Measurements from ENCODE around the gene UGT1A5. TPM values are rescaled to one million over a fixed set of nuclear protein-coding genes. Genes with fewer than 3 reads are reported as not detected.
A peak's percentile ranks its signal among the peaks of the same experiment; 100 is the strongest.

UGT1A5 gene
- total RNA-seq, 1 donor from 2014 or later, result not detected

DNA sequence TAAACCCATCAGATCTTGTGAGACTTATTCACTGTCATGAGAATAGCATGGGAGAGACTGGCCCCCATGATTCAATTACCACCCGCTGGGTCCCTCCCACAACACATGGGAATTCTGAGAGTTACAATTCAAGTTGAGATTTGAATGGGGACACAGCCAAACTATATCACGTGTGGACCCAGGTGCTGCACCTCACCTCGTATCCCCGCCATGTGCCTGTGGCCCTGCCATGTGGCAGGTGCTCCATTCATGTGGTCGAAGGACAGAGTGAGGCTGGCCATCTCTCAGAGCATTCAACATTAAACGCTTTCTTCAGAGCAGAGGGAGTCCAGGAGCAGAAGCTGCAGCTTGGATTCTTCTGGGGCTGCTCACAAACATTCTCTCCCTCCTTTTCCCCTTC lies 97.7 kb downstream of the UGT1A5 start:
- no peaks in the 10 kb centered on the region for H3K4me1 Mint-ChIP-seq
- H3K27me3 Mint-ChIP-seq (ENCODE audit: low read depth), result peaks cover 39% of the 10 kb centered on the region
- no peak for DNase-seq (ENCODE audit: low spot score in 2 of 2, unreplicated experiment in 2 of 2)
- H3K4me3 Mint-ChIP-seq, result no peak overlapping the region
- peaks cover 3% of the 10 kb centered on the region for H3K36me3 Mint-ChIP-seq
- TF ChIP-seq, protein P1, sequence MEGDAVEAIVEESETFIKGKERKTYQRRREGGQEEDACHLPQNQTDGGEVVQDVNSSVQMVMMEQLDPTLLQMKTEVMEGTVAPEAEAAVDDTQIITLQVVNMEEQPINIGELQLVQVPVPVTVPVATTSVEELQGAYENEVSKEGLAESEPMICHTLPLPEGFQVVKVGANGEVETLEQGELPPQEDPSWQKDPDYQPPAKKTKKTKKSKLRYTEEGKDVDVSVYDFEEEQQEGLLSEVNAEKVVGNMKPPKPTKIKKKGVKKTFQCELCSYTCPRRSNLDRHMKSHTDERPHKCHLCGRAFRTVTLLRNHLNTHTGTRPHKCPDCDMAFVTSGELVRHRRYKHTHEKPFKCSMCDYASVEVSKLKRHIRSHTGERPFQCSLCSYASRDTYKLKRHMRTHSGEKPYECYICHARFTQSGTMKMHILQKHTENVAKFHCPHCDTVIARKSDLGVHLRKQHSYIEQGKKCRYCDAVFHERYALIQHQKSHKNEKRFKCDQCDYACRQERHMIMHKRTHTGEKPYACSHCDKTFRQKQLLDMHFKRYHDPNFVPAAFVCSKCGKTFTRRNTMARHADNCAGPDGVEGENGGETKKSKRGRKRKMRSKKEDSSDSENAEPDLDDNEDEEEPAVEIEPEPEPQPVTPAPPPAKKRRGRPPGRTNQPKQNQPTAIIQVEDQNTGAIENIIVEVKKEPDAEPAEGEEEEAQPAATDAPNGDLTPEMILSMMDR (IDR thresholded peaks at IDR 0.05; ENCODE audit: unreplicated experiment), result no peak
- no peak overlapping the region for H3K27ac Mint-ChIP-seq
- peaks cover 3% of the 10 kb centered on the region for H3K9me3 Mint-ChIP-seq

DNA sequence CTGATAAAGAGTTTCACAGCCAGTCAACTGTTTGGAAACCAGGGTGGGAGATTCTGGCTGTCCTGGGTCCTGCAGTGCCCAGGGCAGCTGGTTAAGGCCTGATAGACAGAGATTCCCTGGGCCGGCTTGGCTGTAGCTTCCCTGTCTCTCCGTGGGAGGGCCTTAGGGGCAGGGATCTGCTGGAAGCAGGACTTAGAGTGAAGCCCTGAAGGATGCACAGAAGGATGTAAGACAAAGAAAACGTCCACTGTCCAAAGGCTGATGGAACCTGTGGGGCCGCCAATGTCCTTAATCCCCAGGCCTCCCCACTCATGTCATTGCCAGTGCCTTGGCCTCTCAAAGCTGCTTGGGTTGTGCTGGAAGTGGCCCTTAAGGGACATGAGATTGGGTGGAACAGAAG lies 98.4 kb downstream of the UGT1A5 start:
- DNase-seq (ENCODE audit: low spot score in 2 of 2, unreplicated experiment in 2 of 2), result peak in 1 of 2 experiments; percentile 17
- peaks cover 3% of the 10 kb centered on the region for H3K36me3 Mint-ChIP-seq
- peaks cover 3% of the 10 kb centered on the region for H3K4me1 Mint-ChIP-seq
- H3K4me3 Mint-ChIP-seq, result no peak overlapping the region
- H3K27ac Mint-ChIP-seq, result no peak overlapping the region
- peaks cover 10% of the 10 kb centered on the region for H3K9me3 Mint-ChIP-seq
- TF ChIP-seq, protein P1 (IDR thresholded peaks at IDR 0.05; ENCODE audit: unreplicated experiment), result no peak
- peaks cover 34% of the 10 kb centered on the region for H3K27me3 Mint-ChIP-seq (ENCODE audit: low read depth)

DNA sequence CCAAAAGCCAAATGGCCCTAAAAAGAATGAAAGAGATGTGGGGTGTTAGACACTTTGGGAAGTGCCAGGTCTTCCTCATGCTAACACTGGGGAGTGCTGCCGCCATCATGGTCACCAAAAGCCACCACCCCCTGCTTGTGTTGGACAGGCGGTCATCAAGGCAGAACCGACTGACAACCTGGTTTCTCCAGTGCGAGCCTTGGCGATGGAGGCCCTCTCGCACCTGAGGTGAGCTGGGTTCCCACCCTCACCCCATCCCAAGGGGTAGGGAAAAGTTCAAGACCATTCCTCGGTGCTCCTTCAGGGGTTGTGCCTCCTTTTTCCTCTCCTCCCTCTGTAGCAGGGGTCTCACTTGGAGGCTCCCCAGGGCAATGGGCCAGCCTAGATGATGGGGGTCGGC lies 99.0 kb downstream of the UGT1A5 start:
- TF ChIP-seq, protein P1 (IDR thresholded peaks at IDR 0.05; ENCODE audit: unreplicated experiment), result no peak
- Mint-ChIP-seq H3K27me3 (ENCODE audit: low read depth) (peaks cover 31% of the 10 kb centered on the region), H3K36me3 (peaks cover 3% of the 10 kb centered on the region), H3K9me3 (peaks cover 15% of the 10 kb centered on the region), H3K4me3 (no peak overlapping the region), H3K27ac (no peak overlapping the region), H3K4me1 (peaks cover 10% of the 10 kb centered on the region)
- DNase-seq (ENCODE audit: low spot score in 2 of 2, unreplicated experiment in 2 of 2), result peak; percentile 7 to 30

DNA sequence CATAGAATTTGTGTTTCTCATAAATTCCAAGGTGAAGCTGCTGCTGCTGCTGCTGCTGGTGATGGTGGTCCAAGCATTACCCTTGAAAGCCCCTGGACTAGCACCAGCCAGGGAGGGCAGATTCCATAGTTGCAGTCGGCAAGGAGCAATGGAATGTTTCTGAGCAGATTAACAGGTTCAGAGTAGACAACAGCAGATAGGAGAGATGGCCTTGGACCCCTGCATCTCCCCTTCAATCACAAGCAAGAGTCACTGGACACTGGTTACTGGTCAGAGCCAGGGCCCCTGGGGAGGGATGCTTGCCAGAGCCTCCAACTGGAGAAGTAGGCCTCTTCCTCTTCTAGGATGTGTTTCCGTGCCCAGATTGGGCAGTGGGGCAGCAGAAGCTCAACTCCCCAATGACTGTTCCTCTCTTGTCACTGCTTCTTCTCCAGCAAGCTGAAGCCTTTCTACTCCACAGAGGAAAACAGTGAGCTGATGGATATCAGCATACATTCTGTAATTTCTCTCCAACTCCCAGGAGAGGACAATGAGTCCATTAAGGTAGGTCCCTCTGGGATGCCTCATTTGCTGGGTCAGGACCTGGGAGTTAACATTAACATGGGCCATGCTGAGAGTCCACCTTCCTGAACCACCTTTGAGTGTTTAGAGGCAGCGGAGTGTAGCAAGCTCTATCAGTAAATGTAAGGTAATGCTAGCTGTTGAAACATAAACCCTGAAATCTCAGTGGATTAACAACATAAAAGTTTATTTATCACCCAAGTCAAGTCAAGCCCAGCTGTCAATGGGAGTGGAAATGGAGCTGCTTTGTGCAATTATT lies 100.7 kb downstream of the UGT1A5 start:
- H3K4me1 Mint-ChIP-seq, result peaks cover 18% of the 10 kb centered on the region
- H3K9me3 Mint-ChIP-seq, result peaks cover 15% of the 10 kb centered on the region
- no peak overlapping the region for H3K4me3 Mint-ChIP-seq

DNA sequence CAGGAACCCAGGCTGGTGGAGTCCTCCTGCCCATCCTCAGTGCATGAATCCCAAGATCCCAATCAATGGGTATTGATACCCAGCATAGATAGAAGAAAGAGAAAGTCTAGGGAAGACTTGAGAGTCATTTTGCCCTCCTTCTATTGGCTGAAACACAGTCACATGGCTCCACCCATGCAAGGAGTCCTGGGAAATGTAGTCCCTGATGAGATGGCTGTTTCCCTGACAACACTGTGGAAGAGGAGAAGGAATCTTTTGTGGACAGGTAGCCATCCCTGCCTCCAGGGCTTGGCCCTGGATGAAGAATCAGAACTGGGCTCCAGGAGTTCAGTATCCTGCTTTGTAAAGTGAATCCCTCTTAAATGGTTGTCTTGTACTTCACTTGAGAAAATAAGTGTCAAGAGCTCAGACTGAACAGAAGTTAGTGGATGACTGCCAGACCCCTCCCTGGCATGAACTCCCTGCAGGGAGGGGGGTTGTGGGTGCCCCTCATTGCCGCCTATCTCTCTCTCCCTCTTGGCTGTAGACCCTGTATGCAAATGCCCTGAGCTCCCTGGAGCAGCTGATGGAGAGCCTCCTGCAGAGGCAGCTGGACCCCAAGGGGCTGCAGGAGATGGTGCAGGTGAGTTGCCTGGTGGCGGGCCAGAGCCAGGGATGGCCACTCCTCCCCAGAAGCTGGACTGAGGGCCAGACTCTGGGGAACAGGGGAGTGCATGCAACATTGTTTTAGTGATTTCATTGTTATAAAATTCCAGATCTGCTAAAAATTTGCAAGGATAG lies 101.5 kb downstream of the UGT1A5 start:
- Mint-ChIP-seq H3K9me3 (peaks cover 15% of the 10 kb centered on the region), H3K27ac (no peak overlapping the region), H3K4me3 (no peak overlapping the region), H3K36me3 (peaks cover 3% of the 10 kb centered on the region), H3K27me3 (ENCODE audit: low read depth) (peaks cover 22% of the 10 kb centered on the region), H3K4me1 (peaks cover 18% of the 10 kb centered on the region)
- peak in 1 of 2 experiments; percentile 8 for DNase-seq (ENCODE audit: low spot score in 2 of 2, unreplicated experiment in 2 of 2)
- TF ChIP-seq, protein P1 (IDR thresholded peaks at IDR 0.05; ENCODE audit: unreplicated experiment), result no peak

More for the DNA sequence above, 100.7 kb downstream of the UGT1A5 start:
- no peak for DNase-seq (ENCODE audit: low spot score in 2 of 2, unreplicated experiment in 2 of 2)
- no peak overlapping the region for H3K27ac Mint-ChIP-seq
- H3K27me3 Mint-ChIP-seq (ENCODE audit: low read depth), result peaks cover 27% of the 10 kb centered on the region
- H3K36me3 Mint-ChIP-seq, result peaks cover 3% of the 10 kb centered on the region
- TF ChIP-seq, protein P1 (IDR thresholded peaks at IDR 0.05; ENCODE audit: unreplicated experiment), result no peak

All from mesothelial cell of epicardium (in vitro differentiated cells).